ENCODE measurements around the gene DEDD2.
A peak's percentile ranks its signal among the peaks of the same experiment; 100 is the strongest.

DEDD2 gene

GRCh38 chr19:42226886-42227285 lies 9.4 kb upstream of the DEDD2 start:
- no peak overlapping the region for H3K4me3 Mint-ChIP-seq
- no peaks in the 10 kb centered on the region for H3K27me3 Mint-ChIP-seq
- peaks cover 52% of the 10 kb centered on the region for H3K4me1 Mint-ChIP-seq (ENCODE audit: low read depth)
- H3K9me3 Mint-ChIP-seq: no peaks in the 10 kb centered on the region
- no peak overlapping the region for H3K27ac Mint-ChIP-seq
- H3K36me3 Mint-ChIP-seq (ENCODE audit: low read depth): peaks cover 94% of the 10 kb centered on the region
- intact Hi-C loops (cut with micrococcal nuclease): no loop called here

GRCh38 chr19:42225718-42226292 lies 8.3 kb upstream of the DEDD2 start:
- Mint-ChIP-seq H3K4me3 (no peak overlapping the region), H3K27me3 (no peaks in the 10 kb centered on the region), H3K9me3 (no peaks in the 10 kb centered on the region), H3K36me3 (ENCODE audit: low read depth) (peaks cover 83% of the 10 kb centered on the region), H3K4me1 (ENCODE audit: low read depth) (peaks cover 48% of the 10 kb centered on the region), H3K27ac (no peak overlapping the region)
- intact Hi-C loops (cut with micrococcal nuclease): no loop called here

- Mint-ChIP-seq H3K36me3 (ENCODE audit: low read depth) (peaks cover 83% of the 10 kb centered on the region), H3K27me3 (no peaks in the 10 kb centered on the region), H3K9me3 (no peaks in the 10 kb centered on the region), H3K27ac (no peak overlapping the region), H3K4me3 (no peak overlapping the region), H3K4me1 (ENCODE audit: low read depth) (peaks cover 46% of the 10 kb centered on the region)
- intact Hi-C loops (cut with micrococcal nuclease): no loop called here
Observed at GRCh38 chr19:42224940-42225717, 7.7 kb upstream of the DEDD2 start.

GRCh38 chr19:42220751-42221097 lies 3.2 kb upstream of the DEDD2 start:
- Mint-ChIP-seq H3K4me1 (ENCODE audit: low read depth) (peaks cover 49% of the 10 kb centered on the region), H3K36me3 (ENCODE audit: low read depth) (peaks cover 64% of the 10 kb centered on the region), H3K9me3 (no peaks in the 10 kb centered on the region), H3K27me3 (no peaks in the 10 kb centered on the region), H3K27ac (peak overlapping the region; percentile 85), H3K4me3 (peak overlapping the region; percentile 94)
- intact Hi-C loops (cut with micrococcal nuclease): loop anchor here (1.0 kb wide), 1 partner anchor 24 kb away; no protein-coding TSS in a partner anchor

- intact Hi-C loops (cut with micrococcal nuclease): loop anchor here (1.0 kb wide), 1 partner anchor 24 kb away; no protein-coding TSS in a partner anchor
- H3K36me3 Mint-ChIP-seq (ENCODE audit: low read depth): peaks cover 64% of the 10 kb centered on the region
- peak within 1 kb of the TSS; percentile 85 for H3K27ac Mint-ChIP-seq
- no peaks in the 10 kb centered on the region for H3K9me3 Mint-ChIP-seq
- H3K4me1 Mint-ChIP-seq (ENCODE audit: low read depth): peaks cover 55% of the 10 kb centered on the region
- H3K4me3 Mint-ChIP-seq: peak within 1 kb of the TSS; percentile 94
- H3K27me3 Mint-ChIP-seq: no peaks in the 10 kb centered on the region
Observed at GRCh38 chr19:42219812-42220750, 2.6 kb upstream of the DEDD2 start, which contains the start of gene ZNF526. ZNF526 (plus strand) TSS chr19:42220312; CDS start chr19:42224404, 4,092 bp downstream.

GRCh38 chr19:42216653-42217519 lies 591 bp downstream of the DEDD2 start:
- peak overlapping the region; percentile 97 for H3K4me3 Mint-ChIP-seq
- intact Hi-C loops (cut with micrococcal nuclease): loop anchor here (1.0 to 2.0 kb wide), 2 partner anchors 16 to 32 kb away; no protein-coding TSS in a partner anchor
- peaks cover 70% of the 10 kb centered on the region for H3K36me3 Mint-ChIP-seq (ENCODE audit: low read depth)
- no peaks in the 10 kb centered on the region for H3K9me3 Mint-ChIP-seq
- peaks cover 73% of the 10 kb centered on the region for H3K4me1 Mint-ChIP-seq (ENCODE audit: low read depth)
- H3K27ac Mint-ChIP-seq: peak overlapping the region; percentile 85
- no peaks in the 10 kb centered on the region for H3K27me3 Mint-ChIP-seq

GRCh38 chr19:42214810-42215485 lies 2.5 kb downstream of the DEDD2 start:
- no peaks in the 10 kb centered on the region for H3K9me3 Mint-ChIP-seq
- H3K4me1 Mint-ChIP-seq (ENCODE audit: low read depth): peaks cover 75% of the 10 kb centered on the region
- peaks cover 81% of the 10 kb centered on the region for H3K36me3 Mint-ChIP-seq (ENCODE audit: low read depth)
- peak overlapping the region; percentile 97 for H3K4me3 Mint-ChIP-seq
- H3K27ac Mint-ChIP-seq: peak overlapping the region; percentile 60
- no peaks in the 10 kb centered on the region for H3K27me3 Mint-ChIP-seq
- intact Hi-C loops (cut with micrococcal nuclease): no loop called here

- Mint-ChIP-seq H3K4me1 (ENCODE audit: low read depth) (peaks cover 77% of the 10 kb centered on the region), H3K27me3 (no peaks in the 10 kb centered on the region), H3K36me3 (ENCODE audit: low read depth) (peaks cover 100% of the 10 kb centered on the region), H3K9me3 (no peaks in the 10 kb centered on the region), H3K27ac (peak overlapping the region; percentile 85), H3K4me3 (peak overlapping the region; percentile 45)
- intact Hi-C loops (cut with micrococcal nuclease): no loop called here
Observed at GRCh38 chr19:42212886-42213285, 4.6 kb downstream of the DEDD2 start.

GRCh38 chr19:42208612-42209011 lies 8.9 kb downstream of the DEDD2 start:
- intact Hi-C loops (cut with micrococcal nuclease): no loop called here
- Mint-ChIP-seq H3K36me3 (ENCODE audit: low read depth) (peaks cover 100% of the 10 kb centered on the region), H3K9me3 (no peaks in the 10 kb centered on the region), H3K27ac (peak overlapping the region; percentile 78), H3K4me3 (no peak overlapping the region), H3K27me3 (no peaks in the 10 kb centered on the region), H3K4me1 (ENCODE audit: low read depth) (peaks cover 80% of the 10 kb centered on the region)

GRCh38 chr19:42207767-42208271 lies 9.7 kb downstream of the DEDD2 start:
- no peaks in the 10 kb centered on the region for H3K9me3 Mint-ChIP-seq
- peaks cover 100% of the 10 kb centered on the region for H3K36me3 Mint-ChIP-seq (ENCODE audit: low read depth)
- H3K27ac Mint-ChIP-seq: peak overlapping the region; percentile 78
- peaks cover 80% of the 10 kb centered on the region for H3K4me1 Mint-ChIP-seq (ENCODE audit: low read depth)
- peak overlapping the region; percentile 43 for H3K4me3 Mint-ChIP-seq
- H3K27me3 Mint-ChIP-seq: no peaks in the 10 kb centered on the region
- intact Hi-C loops (cut with micrococcal nuclease): no loop called here

GRCh38 chr19:42206871-42207755 lies 10.4 kb downstream of the DEDD2 start:
- Mint-ChIP-seq H3K9me3 (no peaks in the 10 kb centered on the region), H3K4me3 (no peak overlapping the region), H3K27me3 (no peaks in the 10 kb centered on the region), H3K36me3 (ENCODE audit: low read depth) (peaks cover 99% of the 10 kb centered on the region), H3K4me1 (ENCODE audit: low read depth) (peaks cover 81% of the 10 kb centered on the region), H3K27ac (peak overlapping the region; percentile 78)
- intact Hi-C loops (cut with micrococcal nuclease): no loop called here

GRCh38 chr19:42204664-42205063 lies 12.8 kb downstream of the DEDD2 start:
- Mint-ChIP-seq H3K4me1 (ENCODE audit: low read depth) (peaks cover 94% of the 10 kb centered on the region), H3K36me3 (ENCODE audit: low read depth) (peaks cover 91% of the 10 kb centered on the region), H3K9me3 (no peaks in the 10 kb centered on the region), H3K27ac (peak overlapping the region; percentile 89), H3K27me3 (no peaks in the 10 kb centered on the region), H3K4me3 (no peak overlapping the region)
- intact Hi-C loops (cut with micrococcal nuclease): no loop called here

Data from dendritic cell treated with granulocyte-macrophage colony-stimulating factor and Interleukin-4, amounts not matched to agents 40 ng/mL and 50 ng/mL, for 4 days (primary cell).